Brain pericyte (primary cell): ENCODE results near the gene NOD2.

Source experiments
- DNase-seq: peaks from one replicate; pipeline ENCODE4 v3.0.0-alpha.2; 2012; ENCODE audit warnings: low read depth, low spot score

Gene NOD2

DNA sequence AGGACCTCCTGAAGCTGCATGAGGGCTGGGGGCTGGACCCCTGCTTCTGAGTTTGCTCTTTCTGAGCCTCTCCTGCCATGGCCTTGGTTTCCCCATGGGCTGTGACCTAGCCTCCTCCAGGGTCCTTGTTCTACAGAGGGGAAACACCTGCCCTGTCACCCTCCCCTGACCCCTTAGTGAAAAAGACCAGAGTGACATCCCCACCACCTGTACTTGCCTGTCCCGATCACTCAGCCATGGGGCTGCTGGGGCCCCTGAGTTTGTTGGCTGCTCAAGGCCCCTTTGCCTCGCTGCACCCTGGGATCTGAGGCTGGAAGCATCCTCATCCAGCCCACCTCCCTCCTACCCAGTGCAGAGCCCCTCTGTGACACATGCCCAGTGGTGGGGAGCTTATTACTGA is 800 bp downstream of the NOD2 start:
- no peak for DNase-seq

DNA sequence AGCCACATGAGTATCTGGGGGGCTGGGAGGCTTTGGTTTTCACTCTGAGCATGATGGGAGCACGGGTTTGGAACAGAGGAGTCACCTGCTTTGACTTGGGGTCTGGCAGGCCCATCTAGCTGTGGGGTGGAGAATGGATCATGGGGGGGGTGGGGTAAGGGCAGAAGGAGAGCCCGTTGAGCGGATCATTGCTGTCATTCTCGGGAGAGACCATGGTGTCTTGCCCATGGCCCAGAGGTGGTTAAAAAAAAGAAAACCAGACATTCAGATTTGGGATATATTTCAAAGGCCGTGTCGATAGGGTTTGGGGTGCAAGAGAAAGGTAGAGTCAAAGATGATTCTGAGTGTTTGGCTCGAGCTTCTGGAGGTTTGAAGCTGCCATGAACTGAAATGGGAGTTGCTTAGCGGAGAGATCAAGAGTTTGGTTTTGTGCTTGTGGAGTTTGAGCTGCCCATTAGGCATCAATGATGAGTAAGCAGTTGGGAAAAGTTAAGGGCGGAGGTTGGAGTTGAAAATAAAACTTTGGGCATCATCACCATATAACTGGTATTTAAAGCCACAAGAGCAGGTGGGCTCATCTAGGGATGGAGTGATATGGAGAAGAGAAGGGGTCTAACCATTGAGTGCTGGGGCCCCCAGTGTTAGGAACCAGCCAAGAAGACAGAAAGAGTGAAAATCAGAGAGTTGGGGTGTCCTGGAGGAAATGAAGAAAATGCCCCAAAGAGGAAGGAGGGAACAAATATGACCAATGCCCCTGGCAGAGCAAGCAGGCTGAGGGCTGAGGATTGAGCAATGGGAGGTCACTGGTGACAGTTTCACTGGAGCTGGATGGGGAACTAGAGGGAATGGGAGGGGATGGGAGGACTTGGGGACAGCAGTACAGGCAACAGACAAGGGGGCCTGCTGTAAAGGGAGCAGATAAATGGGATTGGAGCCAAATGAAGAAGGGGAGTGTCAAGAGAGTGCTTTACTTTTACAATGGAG is 1.9 kb downstream of the NOD2 start:
- DNase-seq: no peak

DNA sequence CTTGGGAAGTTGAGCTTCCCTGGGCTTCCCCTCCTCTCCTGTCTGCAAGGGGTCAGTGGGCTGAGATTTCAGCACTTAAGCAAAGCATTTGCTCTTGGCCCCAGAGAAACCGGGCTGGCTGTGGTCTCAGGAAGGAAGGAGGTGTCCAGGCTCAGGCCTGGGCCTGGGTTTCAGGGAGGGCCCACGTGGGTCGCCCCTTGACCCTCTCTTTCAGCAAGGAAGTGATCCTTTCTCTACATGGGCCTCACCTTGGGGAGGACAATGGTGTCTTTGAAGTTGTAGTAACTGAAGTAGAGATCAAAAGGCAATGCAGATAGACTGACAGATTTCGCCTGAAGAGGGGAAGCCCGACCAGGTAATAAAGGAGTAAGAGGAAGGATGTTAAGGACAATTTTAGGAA is 2.7 kb downstream of the NOD2 start:
- DNase-seq: no peak

DNA sequence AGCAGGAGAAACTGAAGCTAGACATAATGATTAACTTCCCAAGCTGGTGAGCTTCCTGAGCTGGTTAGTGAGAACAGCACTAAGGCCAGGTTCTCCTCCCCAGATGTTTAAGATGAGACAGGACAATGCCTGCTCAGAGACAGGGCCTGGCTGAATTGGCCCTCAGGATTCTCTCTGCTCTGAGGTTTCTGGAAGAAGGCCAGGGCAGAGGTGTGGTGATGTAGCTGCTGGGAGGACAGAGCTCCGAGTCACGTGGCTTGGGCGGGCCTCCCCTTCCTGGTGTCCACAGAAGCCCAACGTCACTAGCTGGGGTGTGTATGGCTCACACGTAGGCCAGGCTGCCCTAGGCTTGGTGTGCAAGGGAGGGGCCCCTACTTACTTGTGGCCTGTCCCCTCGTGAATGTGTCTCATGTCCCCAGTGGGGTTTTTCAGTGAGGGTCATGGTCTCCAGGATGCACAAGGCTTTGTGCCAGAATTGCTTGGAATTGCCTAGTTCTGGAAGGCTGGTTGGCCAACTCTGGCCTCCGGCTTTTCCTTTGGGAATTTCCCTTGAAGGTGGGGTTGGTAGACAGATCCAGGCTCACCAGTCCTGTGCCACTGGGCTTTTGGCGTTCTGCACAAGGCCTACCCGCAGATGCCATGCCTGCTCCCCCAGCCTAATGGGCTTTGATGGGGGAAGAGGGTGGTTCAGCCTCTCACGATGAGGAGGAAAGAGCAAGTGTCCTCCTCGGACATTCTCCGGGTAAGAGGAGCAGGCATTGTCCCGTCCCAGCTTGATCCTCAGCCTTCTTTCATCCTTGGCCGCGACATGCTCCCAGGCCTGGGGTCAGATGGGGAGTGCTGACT is 3.4 kb downstream of the NOD2 start:
- DNase-seq: no peak

DNA sequence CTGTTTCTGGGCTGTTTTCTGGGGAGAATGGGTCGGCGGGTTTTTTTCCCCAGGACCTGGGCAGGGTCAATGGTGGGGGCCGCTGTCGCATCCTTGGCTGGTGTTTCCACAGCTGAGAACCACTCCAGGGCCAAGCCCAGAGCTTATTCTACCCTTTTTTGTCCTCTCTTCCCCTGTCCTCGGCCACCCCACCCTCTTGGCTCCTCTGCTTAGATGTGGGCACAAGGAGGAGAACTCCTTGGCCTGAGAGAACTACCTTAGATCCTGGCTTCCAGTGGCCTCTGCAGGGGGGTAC is 4.0 kb downstream of the NOD2 start:
- DNase-seq: no peak

DNA sequence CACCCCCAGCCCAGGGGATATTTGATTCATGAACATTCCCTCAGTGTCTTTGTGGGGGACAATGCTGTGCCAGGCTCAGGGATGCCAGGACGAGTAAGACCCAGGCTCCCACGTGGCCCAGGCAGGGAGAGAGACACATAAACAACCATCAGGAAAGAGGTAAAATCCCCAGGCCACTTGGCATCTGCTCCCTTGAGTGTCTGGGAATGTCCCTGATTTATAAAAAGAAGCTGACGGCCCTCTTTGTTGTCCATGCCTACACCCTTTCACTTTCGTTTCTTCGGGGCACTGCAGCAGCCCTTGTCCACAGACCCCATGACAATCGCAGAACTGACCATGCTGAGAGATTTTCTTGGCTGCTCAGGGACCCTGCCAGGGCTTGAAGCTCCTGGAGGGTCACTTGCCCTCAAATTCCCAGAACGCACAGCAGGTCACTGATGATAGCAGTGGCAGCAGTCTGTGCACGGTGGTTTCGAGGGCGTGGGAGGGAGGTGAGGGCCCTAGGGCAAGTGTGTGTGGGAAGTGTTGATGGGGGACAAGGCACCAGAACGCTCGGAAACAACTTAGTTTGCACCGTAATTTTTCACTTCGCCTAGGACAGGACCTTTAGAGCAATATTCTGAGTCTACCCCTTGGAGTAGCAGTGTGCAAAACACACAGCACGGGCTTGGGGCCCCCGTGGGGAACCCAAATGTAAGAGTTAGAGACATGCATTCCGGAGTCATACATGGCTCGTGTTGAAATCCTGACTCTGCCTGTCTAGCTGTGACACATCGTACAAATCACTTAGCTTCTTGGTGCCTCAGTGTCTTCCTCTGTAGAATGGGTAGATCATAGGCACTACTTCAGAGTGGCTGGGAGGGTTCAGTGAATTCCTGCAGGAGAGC is 4.7 kb downstream of the NOD2 start:
- DNase-seq: no peak

DNA sequence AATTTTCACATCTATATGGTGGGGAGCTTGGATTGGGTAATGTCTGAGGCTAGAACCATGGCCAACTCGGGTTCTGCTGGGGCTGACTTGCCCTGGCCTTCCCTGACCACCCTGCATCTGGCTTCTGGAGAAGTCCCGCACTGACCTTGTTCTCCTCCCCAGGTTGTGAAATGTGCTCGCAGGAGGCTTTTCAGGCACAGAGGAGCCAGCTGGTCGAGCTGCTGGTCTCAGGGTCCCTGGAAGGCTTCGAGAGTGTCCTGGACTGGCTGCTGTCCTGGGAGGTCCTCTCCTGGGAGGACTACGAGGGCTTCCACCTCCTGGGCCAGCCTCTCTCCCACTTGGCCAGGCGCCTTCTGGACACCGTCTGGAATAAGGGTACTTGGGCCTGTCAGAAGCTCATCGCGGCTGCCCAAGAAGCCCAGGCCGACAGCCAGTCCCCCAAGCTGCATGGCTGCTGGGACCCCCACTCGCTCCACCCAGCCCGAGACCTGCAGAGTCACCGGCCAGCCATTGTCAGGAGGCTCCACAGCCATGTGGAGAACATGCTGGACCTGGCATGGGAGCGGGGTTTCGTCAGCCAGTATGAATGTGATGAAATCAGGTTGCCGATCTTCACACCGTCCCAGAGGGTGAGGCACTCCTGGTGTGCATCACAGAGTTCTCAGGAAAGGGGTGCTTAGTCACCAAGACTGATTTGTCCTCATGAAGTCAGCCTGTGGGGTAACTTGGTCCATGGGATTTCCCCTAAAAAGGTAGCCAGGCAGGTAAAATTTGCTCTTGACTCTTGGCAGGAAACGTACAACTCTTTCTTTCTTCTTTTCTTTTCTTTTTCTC is 6.1 kb downstream of the NOD2 start:
- DNase-seq: no peak

DNA sequence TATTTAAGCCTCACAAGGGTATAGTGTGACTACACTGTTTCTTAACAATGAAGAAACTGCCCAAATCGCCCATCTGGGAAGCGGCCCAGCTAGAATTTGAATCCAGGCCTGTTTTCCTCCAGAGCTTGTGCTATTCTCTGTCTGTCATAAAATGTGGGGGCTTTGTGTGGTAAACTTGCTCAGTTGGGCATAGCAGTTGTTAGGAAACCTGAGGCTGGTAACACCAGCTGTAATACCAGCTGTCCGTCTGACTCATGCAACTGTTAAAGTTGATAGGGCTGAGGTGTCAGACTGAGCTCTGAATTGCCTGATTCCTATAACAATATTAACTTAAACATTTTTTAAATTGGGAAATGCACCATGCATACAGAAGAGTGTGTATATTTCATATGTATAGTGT is 9.3 kb downstream of the NOD2 start:
- DNase-seq: no peak

DNA sequence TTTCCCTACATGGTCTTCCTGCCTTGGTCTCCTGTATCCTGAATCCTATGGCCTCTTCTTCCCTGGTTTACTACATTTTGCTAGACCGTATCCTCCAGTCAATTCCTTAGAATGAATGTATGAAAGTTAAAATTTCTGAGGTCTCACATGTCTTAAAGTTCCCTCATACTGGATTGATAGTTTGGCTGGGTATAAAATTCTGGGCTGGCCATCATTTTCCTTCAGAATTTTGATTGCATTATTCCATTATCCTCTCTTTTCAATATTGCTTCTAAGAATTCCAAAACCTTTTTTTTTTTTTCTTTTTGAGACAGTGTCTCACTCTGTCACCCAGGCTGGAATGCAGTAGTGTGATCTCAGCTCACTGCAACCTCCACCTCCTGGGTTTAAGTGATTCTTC is 10.8 kb downstream of the NOD2 start:
- no peak for DNase-seq

DNA sequence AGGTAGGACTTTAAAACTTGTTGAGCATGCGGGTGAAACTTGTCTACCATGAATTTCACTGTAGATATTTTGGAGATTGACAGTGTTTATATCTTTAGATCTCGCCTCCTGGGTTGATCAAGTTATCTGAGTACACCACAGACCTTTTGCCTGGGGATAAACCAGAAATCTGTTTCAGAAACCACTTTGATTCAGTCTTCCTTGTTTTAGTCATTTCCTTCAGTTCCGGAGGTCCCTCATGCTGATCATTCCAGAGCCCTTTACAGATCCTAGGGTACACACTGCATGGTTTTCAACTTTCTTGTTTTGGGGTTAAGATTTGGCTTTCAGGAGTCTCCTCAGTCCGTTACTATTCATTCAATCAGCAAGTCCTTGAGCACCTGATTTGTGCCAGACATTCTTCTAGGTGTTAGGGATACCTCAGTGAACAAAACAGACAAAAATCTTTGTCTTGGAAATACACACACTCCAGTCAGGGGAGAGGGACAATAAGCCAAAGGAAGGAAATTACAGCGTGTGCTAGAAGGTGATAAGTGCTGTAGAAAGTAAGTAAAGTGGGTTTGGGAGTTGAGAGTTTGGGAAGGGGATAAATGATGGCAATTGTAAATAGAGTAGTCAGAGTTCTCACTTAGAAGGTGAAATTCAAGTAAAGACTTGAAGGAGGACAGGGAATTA is 12.2 kb downstream of the NOD2 start:
- no peak for DNase-seq

DNA sequence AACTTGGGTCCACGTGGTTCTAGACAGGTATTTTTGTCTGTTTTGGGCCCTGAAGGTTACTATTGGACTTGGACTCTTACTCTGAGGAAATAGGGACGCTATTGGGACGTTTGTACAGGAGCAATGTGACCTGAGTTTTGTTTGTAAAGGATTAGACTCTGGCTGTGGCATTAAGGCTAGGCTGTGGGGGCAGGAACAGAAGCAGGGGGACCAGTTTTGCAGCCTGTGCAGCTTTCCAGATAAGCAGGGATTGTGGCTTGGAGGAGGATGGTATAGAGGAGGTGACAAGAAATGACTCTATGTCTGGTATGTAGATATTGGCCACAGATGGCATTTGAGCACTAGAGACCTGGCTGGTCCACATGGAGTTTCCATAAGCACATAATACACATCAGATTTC is 12.8 kb downstream of the NOD2 start:
- DNase-seq: no peak

DNA sequence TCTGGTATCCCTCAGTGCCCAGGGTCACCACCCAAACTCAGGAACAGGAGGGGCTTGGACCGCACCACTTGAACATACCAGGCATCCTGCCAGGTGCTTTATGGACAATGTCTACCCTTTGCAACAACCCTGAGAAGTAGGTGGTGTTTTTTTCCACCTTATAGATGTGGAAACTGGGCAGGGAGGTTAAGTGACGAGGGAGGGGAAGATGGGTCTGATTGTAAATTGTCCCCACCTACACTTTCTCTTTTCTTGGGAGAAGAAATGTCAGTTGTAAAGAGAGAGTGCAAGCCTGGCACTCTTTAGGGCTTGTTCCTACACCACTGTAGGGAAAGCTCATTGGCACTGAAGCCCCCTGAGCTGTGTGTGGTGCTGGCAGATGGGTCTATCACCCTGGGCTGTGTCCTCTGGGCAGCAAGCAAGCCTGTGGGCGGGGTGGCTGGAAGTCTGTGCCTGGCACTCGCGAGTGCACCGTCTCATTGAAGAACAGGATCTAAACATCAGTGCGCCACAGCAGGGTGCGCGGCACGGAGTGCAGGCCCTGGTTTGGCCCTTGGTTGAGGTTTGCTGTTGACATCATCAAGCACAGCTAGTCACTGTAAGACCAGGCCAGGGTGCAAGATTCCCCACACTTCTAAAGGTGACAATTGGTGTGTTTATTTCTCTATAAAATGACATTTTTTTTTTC is 15.1 kb downstream of the NOD2 start:
- DNase-seq: no peak

DNA sequence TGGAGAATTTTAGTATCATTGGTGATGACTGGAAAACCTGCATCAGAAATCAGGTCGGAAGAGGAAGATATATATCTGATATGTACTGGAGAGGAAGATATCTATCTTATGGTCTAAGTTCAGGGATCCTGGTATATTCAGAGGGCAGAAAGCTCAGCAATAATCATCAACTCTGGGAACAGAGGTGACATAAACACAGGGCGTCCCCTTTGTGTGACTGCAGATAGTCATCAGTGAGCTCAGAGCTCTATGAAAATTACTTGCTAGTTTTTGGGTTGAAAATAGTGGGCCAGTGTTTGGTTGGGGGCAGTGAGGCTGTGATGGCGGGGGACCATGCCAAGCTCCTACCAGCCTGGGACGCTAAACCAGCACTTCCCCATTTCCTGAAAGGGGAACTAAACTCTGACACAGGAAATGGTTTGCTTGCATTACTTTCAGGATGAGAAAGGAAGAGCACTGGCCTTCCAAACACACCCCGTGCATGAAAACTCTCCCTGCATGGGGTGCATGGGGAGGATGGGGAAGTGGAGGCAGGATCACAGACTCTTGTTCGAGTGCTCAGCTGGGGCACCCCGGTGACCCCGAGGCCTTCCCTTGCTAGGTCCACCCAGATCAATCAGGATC is 15.8 kb downstream of the NOD2 start:
- no peak for DNase-seq

DNA sequence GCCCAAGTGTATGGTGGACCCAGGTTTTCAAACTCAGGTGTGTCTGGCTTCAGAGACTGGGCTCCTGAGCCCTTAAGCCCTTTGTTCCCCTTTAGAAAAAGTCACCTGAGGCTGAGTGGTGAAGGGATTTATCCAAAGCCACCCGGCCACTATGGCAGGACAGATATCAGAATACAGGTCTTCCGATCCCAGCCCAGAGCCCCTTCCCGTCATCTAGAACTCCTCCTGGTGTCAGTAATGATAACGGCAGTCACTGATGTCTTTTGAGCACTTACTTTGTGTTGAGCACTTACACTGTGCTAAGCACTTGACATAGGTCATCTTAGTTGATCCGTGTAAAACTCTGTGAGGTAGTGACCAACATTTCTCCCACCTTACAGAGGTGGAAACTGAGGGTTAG is 16.6 kb downstream of the NOD2 start:
- DNase-seq: no peak

DNA sequence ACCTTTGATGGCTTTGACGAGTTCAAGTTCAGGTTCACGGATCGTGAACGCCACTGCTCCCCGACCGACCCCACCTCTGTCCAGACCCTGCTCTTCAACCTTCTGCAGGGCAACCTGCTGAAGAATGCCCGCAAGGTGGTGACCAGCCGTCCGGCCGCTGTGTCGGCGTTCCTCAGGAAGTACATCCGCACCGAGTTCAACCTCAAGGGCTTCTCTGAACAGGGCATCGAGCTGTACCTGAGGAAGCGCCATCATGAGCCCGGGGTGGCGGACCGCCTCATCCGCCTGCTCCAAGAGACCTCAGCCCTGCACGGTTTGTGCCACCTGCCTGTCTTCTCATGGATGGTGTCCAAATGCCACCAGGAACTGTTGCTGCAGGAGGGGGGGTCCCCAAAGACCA is 17.6 kb downstream of the NOD2 start:
- no peak for DNase-seq

DNA sequence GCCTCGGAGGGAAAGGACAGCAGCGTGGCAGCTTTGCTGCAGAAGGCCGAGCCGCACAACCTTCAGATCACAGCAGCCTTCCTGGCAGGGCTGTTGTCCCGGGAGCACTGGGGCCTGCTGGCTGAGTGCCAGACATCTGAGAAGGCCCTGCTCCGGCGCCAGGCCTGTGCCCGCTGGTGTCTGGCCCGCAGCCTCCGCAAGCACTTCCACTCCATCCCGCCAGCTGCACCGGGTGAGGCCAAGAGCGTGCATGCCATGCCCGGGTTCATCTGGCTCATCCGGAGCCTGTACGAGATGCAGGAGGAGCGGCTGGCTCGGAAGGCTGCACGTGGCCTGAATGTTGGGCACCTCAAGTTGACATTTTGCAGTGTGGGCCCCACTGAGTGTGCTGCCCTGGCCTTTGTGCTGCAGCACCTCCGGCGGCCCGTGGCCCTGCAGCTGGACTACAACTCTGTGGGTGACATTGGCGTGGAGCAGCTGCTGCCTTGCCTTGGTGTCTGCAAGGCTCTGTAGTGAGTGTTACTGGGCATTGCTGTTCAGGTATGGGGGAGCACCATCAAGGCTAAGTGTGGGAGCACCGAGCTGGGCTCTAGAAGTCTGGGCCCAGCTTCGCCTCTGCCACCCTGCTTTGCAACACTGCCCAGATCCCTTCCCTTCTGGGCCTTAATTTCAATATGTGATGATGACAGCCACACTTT is 18.6 kb downstream of the NOD2 start:
- DNase-seq: no peak

DNA sequence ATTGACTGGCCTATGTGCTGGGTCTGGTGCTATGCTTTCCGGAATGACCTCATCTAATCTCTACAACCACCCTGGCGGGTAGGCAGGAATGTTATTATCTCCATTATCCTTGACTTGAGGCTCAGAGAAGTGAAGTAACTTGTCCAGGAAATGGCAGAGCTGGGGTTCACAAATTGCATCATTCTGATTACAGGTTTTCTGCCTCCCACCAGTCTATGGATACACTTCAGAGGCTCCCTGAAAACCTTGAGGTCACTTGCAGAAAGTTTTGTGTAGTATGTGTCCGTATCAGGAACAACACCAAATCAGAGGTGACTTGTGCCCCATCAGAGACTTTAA is 19.1 kb downstream of the NOD2 start:
- no peak for DNase-seq

DNA sequence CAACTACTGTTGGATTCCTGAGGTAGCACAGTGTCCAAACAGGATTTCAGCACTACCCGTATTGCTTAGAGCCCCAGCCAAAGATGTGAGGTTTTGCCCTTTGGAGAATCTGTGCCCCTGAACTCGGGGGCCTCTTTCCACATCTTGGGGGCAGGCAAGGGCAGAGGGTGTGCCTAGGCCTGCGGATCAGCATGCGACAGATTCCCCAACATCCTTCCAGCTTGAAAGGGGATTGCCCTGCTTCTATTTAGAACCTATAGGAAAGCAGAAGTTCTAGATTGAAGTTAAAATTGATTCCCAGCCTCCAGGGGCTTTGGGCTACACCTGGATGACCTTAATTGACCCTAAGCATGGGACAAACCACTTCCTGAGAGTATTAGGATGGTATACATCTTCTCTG is 19.6 kb downstream of the NOD2 start:
- DNase-seq: no peak

DNA sequence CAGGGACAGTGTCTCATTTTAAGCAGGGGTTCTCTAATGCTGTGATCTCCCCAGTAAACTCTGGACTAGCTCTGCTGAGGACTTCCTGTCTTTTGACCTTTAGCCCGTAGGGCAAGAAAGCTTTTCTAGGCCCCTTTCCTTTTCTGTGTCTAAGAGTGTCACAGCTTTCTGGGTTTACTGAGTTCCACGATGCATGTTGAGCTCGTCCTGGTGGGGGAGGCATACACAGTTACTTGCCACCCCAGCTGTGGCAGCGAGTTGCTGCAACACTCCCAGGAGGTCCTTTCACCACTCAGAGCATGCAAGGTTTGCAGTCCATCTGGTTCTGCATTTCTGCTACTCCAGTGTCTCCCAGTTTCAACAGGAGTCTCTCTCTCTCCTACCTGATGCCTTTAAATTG is 23.7 kb downstream of the NOD2 start:
- DNase-seq: no peak
